H1 (cell line): ENCODE results near the gene EVI5. TPM values are rescaled to one million over a fixed set of nuclear protein-coding genes. Genes with fewer than 3 reads are reported as not detected.

ENCODE experiments used
- CTCF ChIA-PET: fragments of 300-600 bp; sonication (Branson Sonifier 250); formaldehyde crosslinking; loops from one replicate; lab custom pipeline; 2021; ENCODE audit not compliant: partially characterized antibody; lab: Charles Lee
- POLR2A ChIA-PET: fragments of 300-600 bp; sonication (Branson Sonifier 250); formaldehyde crosslinking; loops from one replicate; lab custom pipeline; 2021; ENCODE audit warnings: inconsistent platforms; ENCODE audit not compliant: partially characterized antibody; lab: Charles Lee
- DNase-seq, 2 experiments: peaks; one replicate each; pipeline versions ENCODE4 v3.0.0 to v3.0.0-alpha.2; 2010 to 2022; ENCODE audit warnings: low spot score in 2 of 2, low read depth in 1 of 2, mixed read lengths in 1 of 2
- FAIRE-seq: peaks from 2 replicates; lab custom pipeline; 2011; peaks lifted over from hg19 to GRCh38; lab: Jason Lieb, UNC
- H2AFZ ChIP-seq: 2 replicates; pipeline ENCODE4 v1.8.1; 2012; ENCODE audit warnings: low read length, inconsistent platforms
- H2AK5ac ChIP-seq: 2 replicates; pipeline ENCODE4 v1.6.1; 2013; ENCODE audit warnings: low read depth, low read length
- H2BK120ac ChIP-seq: replicated peaks from 2 replicates; pipeline ENCODE3; 2013; ENCODE audit warnings: low read depth, low read length, inconsistent platforms
- H2BK12ac ChIP-seq: 2 replicates; pipeline ENCODE4 v1.6.1; 2013; ENCODE audit warnings: low read depth, low read length
- H2BK15ac ChIP-seq: 2 replicates; pipeline ENCODE4 v1.6.1; 2013; ENCODE audit warnings: low read length
- H2BK20ac ChIP-seq: 2 replicates; pipeline ENCODE4 v1.6.1; 2013; ENCODE audit warnings: low read length
- H2BK5ac ChIP-seq: 2 replicates; pipeline ENCODE4 v1.6.1; 2013; ENCODE audit warnings: low read depth, low read length
- H3K14ac ChIP-seq: 2 replicates; pipeline ENCODE4 v1.6.1; 2013; ENCODE audit warnings: inconsistent platforms; ENCODE audit not compliant: insufficient read length
- H3K18ac ChIP-seq: 2 replicates; pipeline ENCODE4 v1.6.1; 2013; ENCODE audit warnings: low read length; ENCODE audit errors: extremely low read depth
- H3K23ac ChIP-seq: 2 replicates; pipeline ENCODE4 v1.6.1; 2013; ENCODE audit warnings: inconsistent platforms; ENCODE audit not compliant: insufficient read length
- H3K23me2 ChIP-seq: 2 replicates; pipeline ENCODE4 v1.6.1; 2013; ENCODE audit warnings: low read depth, low read length
- H3K27ac ChIP-seq: 2 replicates; pipeline ENCODE4 v1.6.1; 2011; ENCODE audit warnings: low read depth, low read length, inconsistent platforms
- H3K27me3 ChIP-seq, 4 experiments: replicated peaks in 1 of 4; 1 replicate in 1 of 4; 2 replicates in 3 of 4; pipeline versions ENCODE4 v1.6.1 to v1.8.1; 2011 to 2013; ENCODE audit warnings: low read length in 3 of 4, mild to moderate bottlenecking in 3 of 4, inconsistent platforms in 2 of 4, mixed read lengths in 2 of 4, moderate library complexity in 1 of 4; ENCODE audit not compliant: control insufficient read depth in 3 of 4, insufficient read depth in 3 of 4; ENCODE audit errors: extremely low read depth in 1 of 4
- H3K36me3 ChIP-seq, 4 experiments: 2 replicates each; pipeline versions ENCODE4 v1.6.1 to v1.8.1; 2011 to 2013; ENCODE audit warnings: mild to moderate bottlenecking in 4 of 4, low read length in 3 of 4, moderate library complexity in 2 of 4, control low read depth in 1 of 4, inconsistent platforms in 1 of 4; ENCODE audit not compliant: insufficient read depth in 4 of 4, control insufficient read depth in 2 of 4
- H3K4ac ChIP-seq: replicated peaks from 2 replicates; pipeline ENCODE3; 2013; ENCODE audit warnings: low read length, low read depth, mixed read lengths, inconsistent platforms; ENCODE audit not compliant: insufficient read length
- H3K4me1 ChIP-seq, 4 experiments: replicated peaks in 1 of 4; 1 replicate in 1 of 4; 2 replicates in 3 of 4; pipeline versions ENCODE4 v1.6.1 to v1.8.1; 2011 to 2013; ENCODE audit warnings: low read length in 3 of 4, inconsistent platforms in 2 of 4, mixed read lengths in 1 of 4; ENCODE audit not compliant: insufficient read depth in 4 of 4, control insufficient read depth in 3 of 4
- H3K4me2 ChIP-seq, 2 experiments: 2 replicates each; pipeline versions ENCODE4 v1.6.1 to v1.8.1; 2011 to 2013; ENCODE audit warnings: low read depth in 2 of 2, low read length in 2 of 2, control low read depth in 1 of 2, inconsistent platforms in 1 of 2, mild to moderate bottlenecking in 1 of 2; ENCODE audit not compliant: insufficient read depth in 1 of 2
- H3K4me3 ChIP-seq, 4 experiments: fragments of 200-600, 300-600 bp in 1 of 4; sonication (generic), shearing (Covaris generic), sonication (Bioruptor Twin) in 1 of 4; 2 replicates each; pipeline versions ENCODE4 v1.5.1 to v1.8.1; 2011 to 2016; ENCODE audit warnings: low read length in 4 of 4, low read depth in 3 of 4, control low read depth in 2 of 4, inconsistent platforms in 2 of 4, mild to moderate bottlenecking in 2 of 4, mixed read lengths in 1 of 4, moderate library complexity in 1 of 4; ENCODE audit not compliant: insufficient read depth in 2 of 4; ENCODE audit errors: extremely low read depth in 1 of 4
- H3K56ac ChIP-seq: replicated peaks from 2 replicates; pipeline ENCODE3; 2013; ENCODE audit warnings: low read depth, mild to moderate bottlenecking, mixed read lengths, low read length, inconsistent platforms; ENCODE audit not compliant: insufficient read length
- H3K79me1 ChIP-seq: 2 replicates; pipeline ENCODE4 v1.6.1; 2013; ENCODE audit warnings: low read depth, low read length, control low read depth
- H3K79me2 ChIP-seq, 2 experiments: 2 replicates each; pipeline versions ENCODE4 v1.6.1 to v1.8.1; 2012 to 2013; ENCODE audit warnings: low read length in 2 of 2, mild to moderate bottlenecking in 2 of 2, inconsistent platforms in 1 of 2; ENCODE audit not compliant: insufficient read depth in 2 of 2, control insufficient read depth in 1 of 2
- H3K9ac ChIP-seq, 4 experiments: replicated peaks in 1 of 4; 1 replicate in 1 of 4; 2 replicates in 3 of 4; pipeline versions ENCODE4 v1.6.1 to v1.8.1; 2011 to 2013; ENCODE audit warnings: low read depth in 3 of 4, low read length in 3 of 4, control low read depth in 2 of 4, mild to moderate bottlenecking in 2 of 4, moderate library complexity in 2 of 4, inconsistent platforms in 1 of 4; ENCODE audit errors: extremely low read depth in 1 of 4
- H3K9me3 ChIP-seq, 2 experiments: 2 replicates each; pipeline versions ENCODE4 v1.6.1 to v1.8.1; 2012 to 2013; ENCODE audit warnings: mild to moderate bottlenecking in 2 of 2, moderate library complexity in 2 of 2, control low read depth in 1 of 2, inconsistent platforms in 1 of 2, low read depth in 1 of 2, low read length in 1 of 2, mixed read lengths in 1 of 2; ENCODE audit not compliant: insufficient read depth in 2 of 2
- H4K20me1 ChIP-seq, 2 experiments: replicated peaks in 1 of 2; 2 replicates each; pipeline versions ENCODE3 to v1.8.1; 2011 to 2013; ENCODE audit warnings: inconsistent platforms in 2 of 2, low read length in 2 of 2, mild to moderate bottlenecking in 1 of 2; ENCODE audit not compliant: insufficient read depth in 2 of 2, control insufficient read depth in 1 of 2
- H4K5ac ChIP-seq: 2 replicates; pipeline ENCODE4 v1.6.1; 2013; ENCODE audit warnings: low read length, low read depth, mixed read lengths, inconsistent platforms; ENCODE audit not compliant: insufficient read length
- H4K8ac ChIP-seq: 2 replicates; pipeline ENCODE4 v1.8.0; 2013; ENCODE audit warnings: mild to moderate bottlenecking, moderate library complexity, low read length, inconsistent platforms; ENCODE audit not compliant: insufficient read depth; ENCODE audit errors: extremely low read depth
- H4K91ac ChIP-seq: replicated peaks from 2 replicates; pipeline ENCODE3; 2013; ENCODE audit warnings: low read length, mixed read lengths, inconsistent platforms; ENCODE audit not compliant: insufficient read length
- ATF2 ChIP-seq: IDR thresholded peaks from 2 replicates; pipeline ENCODE4 v1.6.1; 2012; ENCODE audit warnings: low read length, inconsistent platforms
- CEBPB ChIP-seq: IDR thresholded peaks from 2 replicates; pipeline ENCODE4 v1.6.1; 2012; ENCODE audit warnings: low read depth, low read length
- WGBS, 2 experiments: shearing (Covaris generic) in 1 of 2; methylation state at CpG; one replicate each; pipeline versions ENCODE4 v1.1.6 to v1.1.7; 2013 to 2015; ENCODE audit warnings: low lambda C conversion rate in 2 of 2, mixed read lengths in 2 of 2, inconsistent platforms in 1 of 2, low coverage in 1 of 2, missing lambda C conversion rate in 1 of 2; ENCODE audit not compliant: insufficient replicate concordance in 2 of 2, insufficient coverage in 1 of 2, insufficient read length in 1 of 2; ENCODE audit errors: extremely low coverage in 1 of 2, missing lambda C conversion rate in 1 of 2; 5-methylcytosine and 5-hydroxymethylcytosine counted together
- polyA plus RNA-seq, 7 experiments: library from polyadenylated mRNA; depleted of rRNA in 3 of 7; stranded (reverse) in 5 of 7; unstranded in 2 of 7; fragments of >200 nt in 5 of 7; fragments of 200-250 nt in 2 of 7; gene quantifications; 1 replicate in 5 of 7; 2 replicates in 1 of 7; 4 replicates in 1 of 7; pipeline versions ENCODE4 v1.2.1 to v1.2.3, GENCODE V29; 2011 to 2013; ENCODE audit warnings: missing spikeins in 2 of 7, mixed read lengths in 2 of 7
- total RNA-seq: library from RNA; stranded (reverse); fragmentation: NEBNext Ultra II Directional; extraction: Animal tissue kit (Norgen Biotek cat#: 25700); gene quantifications from 2 replicates; pipeline ENCODE4 v1.2.1, GENCODE V29; 2021

Gene EVI5
- total and polyA plus RNA-seq, 2 of the 8 experiments (the other 6 are each of a cell fraction or from before 2014, with no cell fraction given) = 1.7 to 13.7 TPM

- no peaks in the 10 kb centered on the region for H3K79me1 ChIP-seq
- no peak overlapping the region for H4K91ac ChIP-seq
- no peak overlapping the region for H2BK12ac ChIP-seq
- no peak overlapping the region for H2BK15ac ChIP-seq
- no peak overlapping the region for H3K23ac ChIP-seq
- no peak overlapping the region for H4K8ac ChIP-seq
- peak overlapping the region in 1 of 4 experiments; percentile 63; a peak in 1 of 8 replicates for H3K4me3 ChIP-seq
- H4K5ac ChIP-seq = no peak overlapping the region
- H3K18ac ChIP-seq = no peak overlapping the region
- ChIA-PET CTCF (interaction anchor here (0.6 kb wide), 2 partner anchors 15 to 697 kb away, joined by 3 read pairs; no protein-coding TSS in a partner anchor), POLR2A (no interaction called here)
- peaks cover 10% of the 10 kb centered on the region; the same call in 1 of the 2 replicates for H3K23me2 ChIP-seq
- H3K79me2 ChIP-seq = no peaks in the 10 kb centered on the region
- H3K9ac ChIP-seq = no peak overlapping the region
- no peak for FAIRE-seq
- peaks cover 1 to 13% of the 10 kb centered on the region in 2 experiments for H4K20me1 ChIP-seq
- H2BK120ac ChIP-seq = no peak overlapping the region
- no peak overlapping the region for H2AK5ac ChIP-seq
- no peak overlapping the region for H3K27ac ChIP-seq
- WGBS, 2 experiments = 71% methylated on average over 9 of the region's 9 CpGs; no CpG with 5 or more reads in 1 of the 2 experiments
- 0 out of 2 replicates have a peak overlapping the region, but pooled peaks have one; percentile 55 for H2AFZ ChIP-seq
- TF ChIP-seq ATF2 (no peak), CEBPB (peak; percentile 62; the same call in 1 of the 2 replicates)
- H3K14ac ChIP-seq = no peak overlapping the region
- H3K4me1 ChIP-seq = peaks cover 0 to 45% (median 27%) of the 10 kb centered on the region in 4 experiments; a peak in 6 of 7 replicates
- peaks cover 61 to 87% (median 83%) of the 10 kb centered on the region in 4 experiments for H3K27me3 ChIP-seq
- H3K4me2 ChIP-seq = peak overlapping the region; percentile 81 to 97; a peak in 2 of 4 replicates
- H3K9me3 ChIP-seq = peaks cover 0 to 7% of the 10 kb centered on the region in 2 experiments; a peak in 1 of 4 replicates
- H2BK20ac ChIP-seq = no peak overlapping the region
- H3K56ac ChIP-seq = no peak overlapping the region
- no peak for DNase-seq
- no peak overlapping the region for H3K4ac ChIP-seq
- peaks cover 0 to 6% (median 0%) of the 10 kb centered on the region in 4 experiments; a peak in 1 of 8 replicates for H3K36me3 ChIP-seq
- H2BK5ac ChIP-seq = no peak overlapping the region
Observed at GRCh38 chr1:92479587-92479986, 305.3 kb downstream of the EVI5 start.
